ENCODE measurements around the gene IPP.

DNA sequence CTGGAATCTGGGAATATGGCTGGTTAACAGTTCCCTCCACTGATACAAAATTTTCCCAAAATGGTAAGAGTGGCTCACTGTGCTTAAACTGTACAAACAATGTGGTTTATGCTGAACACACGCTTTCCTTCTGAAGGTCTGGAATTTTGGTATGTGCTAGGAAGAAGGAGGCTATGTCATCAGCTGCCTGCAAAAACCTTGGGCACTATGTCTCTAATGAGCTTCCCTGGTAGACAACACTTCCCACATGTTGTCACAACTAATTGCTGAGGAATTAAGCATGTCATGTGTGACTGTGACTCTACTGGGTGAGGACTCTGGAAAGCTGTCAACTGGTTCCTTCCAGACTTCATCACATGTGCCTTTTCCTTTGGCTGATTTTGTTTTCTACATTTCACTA, 29.2 kb downstream of the IPP start:
- TF ChIP-seq, protein P1, sequence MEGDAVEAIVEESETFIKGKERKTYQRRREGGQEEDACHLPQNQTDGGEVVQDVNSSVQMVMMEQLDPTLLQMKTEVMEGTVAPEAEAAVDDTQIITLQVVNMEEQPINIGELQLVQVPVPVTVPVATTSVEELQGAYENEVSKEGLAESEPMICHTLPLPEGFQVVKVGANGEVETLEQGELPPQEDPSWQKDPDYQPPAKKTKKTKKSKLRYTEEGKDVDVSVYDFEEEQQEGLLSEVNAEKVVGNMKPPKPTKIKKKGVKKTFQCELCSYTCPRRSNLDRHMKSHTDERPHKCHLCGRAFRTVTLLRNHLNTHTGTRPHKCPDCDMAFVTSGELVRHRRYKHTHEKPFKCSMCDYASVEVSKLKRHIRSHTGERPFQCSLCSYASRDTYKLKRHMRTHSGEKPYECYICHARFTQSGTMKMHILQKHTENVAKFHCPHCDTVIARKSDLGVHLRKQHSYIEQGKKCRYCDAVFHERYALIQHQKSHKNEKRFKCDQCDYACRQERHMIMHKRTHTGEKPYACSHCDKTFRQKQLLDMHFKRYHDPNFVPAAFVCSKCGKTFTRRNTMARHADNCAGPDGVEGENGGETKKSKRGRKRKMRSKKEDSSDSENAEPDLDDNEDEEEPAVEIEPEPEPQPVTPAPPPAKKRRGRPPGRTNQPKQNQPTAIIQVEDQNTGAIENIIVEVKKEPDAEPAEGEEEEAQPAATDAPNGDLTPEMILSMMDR (conservative IDR thresholded peaks at IDR 0.05): no peak
- TF ChIP-seq ZFX (IDR thresholded peaks at IDR 0.05): no peak
